HEK293 (cell line): ENCODE data around the gene PHF13.

Source experiments
- CTCF ChIA-PET: fragments of 350-600 bp; formaldehyde crosslinking; extraction: SDS; loops from one replicate; lab custom pipeline; 2021; ENCODE audit warnings: antibody characterized with exemption; lab: Yijun Ruan, JAX
- POLR2A ChIA-PET: fragments of 300-600 bp; formaldehyde crosslinking; extraction: SDS; loops from one replicate; lab custom pipeline; 2020; ENCODE audit warnings: antibody characterized with exemption, inconsistent platforms; lab: Yijun Ruan, JAX
- H3K27ac ChIP-seq: fragments of 200-500 bp; sonication (Bioruptor generic); 2 replicates; pipeline ENCODE4 v1.5.1; 2014; ENCODE audit warnings: low read depth, low read length, control low read depth, inconsistent platforms; ENCODE audit errors: extremely low read depth
- H3K36me3 ChIP-seq, 2 experiments: fragments of 200-500 bp in 1 of 2; sonication (Bioruptor generic) in 1 of 2; 1 replicate in 1 of 2; 2 replicates in 1 of 2; pipeline ENCODE4 v1.5.1; 2014 to 2017; ENCODE audit warnings: inconsistent platforms in 2 of 2, low read length in 2 of 2; ENCODE audit not compliant: control insufficient read depth in 2 of 2, insufficient read depth in 1 of 2
- H3K4me1 ChIP-seq: fragments of 200-500 bp; sonication (Bioruptor generic); 2 replicates; pipeline ENCODE4 v1.5.1; 2014; ENCODE audit warnings: mild to moderate bottlenecking, low read length, inconsistent platforms; ENCODE audit not compliant: control insufficient read depth, insufficient read depth
- H3K4me3 ChIP-seq: 2 replicates; pipeline ENCODE4 v1.5.1; 2011; ENCODE audit warnings: low read depth, mild to moderate bottlenecking, control low read depth, low read length, moderate library complexity
- H3K9me3 ChIP-seq: fragments of 200-500 bp; sonication (Bioruptor generic); 2 replicates; pipeline ENCODE4 v1.5.1; 2014; ENCODE audit warnings: low read depth, low read length, inconsistent platforms; ENCODE audit not compliant: control insufficient read depth, insufficient read depth
- EGR2 ChIP-seq: fragments of 450-650 bp; formaldehyde crosslinking; IDR thresholded peaks from 2 replicates; pipeline ENCODE4 v1.5.1; 2016; ENCODE audit warnings: low read depth, missing biosample characterization, missing genetic modification characterization
- REPIN1 ChIP-seq: fragments of 450-650 bp; formaldehyde crosslinking; IDR thresholded peaks from 2 replicates; pipeline ENCODE4 v1.5.1; 2017; ENCODE audit warnings: missing biosample characterization, missing genetic modification characterization, low read depth
- SCRT2 ChIP-seq: fragments of 450-650 bp; formaldehyde crosslinking; IDR thresholded peaks from 2 replicates; pipeline ENCODE4 v1.5.1; 2016; ENCODE audit warnings: missing biosample characterization, missing genetic modification characterization
- TRIM28 ChIP-seq: IDR thresholded peaks from 2 replicates; pipeline ENCODE4 v1.6.1; 2011; ENCODE audit warnings: low read length, control low read depth, borderline replicate concordance
- ZBTB44 ChIP-seq: fragments of 450-650 bp; IDR thresholded peaks from 2 replicates; pipeline ENCODE4 v1.5.1; 2018; ENCODE audit warnings: missing biosample characterization, mild to moderate bottlenecking, missing genetic modification characterization
- ZBTB8A ChIP-seq: fragments of 450-650 bp; formaldehyde crosslinking; IDR thresholded peaks from 2 replicates; pipeline ENCODE4 v1.5.1; 2016; ENCODE audit warnings: missing biosample characterization, missing genetic modification characterization
- ZNF121 ChIP-seq: fragments of 450-650 bp; formaldehyde crosslinking; IDR thresholded peaks from 2 replicates; pipeline ENCODE4 v1.5.1; 2016; ENCODE audit warnings: missing biosample characterization, missing genetic modification characterization
- ZNF133 ChIP-seq: fragments of 450-650 bp; formaldehyde crosslinking; IDR thresholded peaks from 2 replicates; pipeline ENCODE4 v1.5.1; 2016; ENCODE audit warnings: missing biosample characterization, missing genetic modification characterization
- ZNF280D ChIP-seq: fragments of 450-650 bp; formaldehyde crosslinking; IDR thresholded peaks from 2 replicates; pipeline ENCODE4 v1.5.1; 2016; ENCODE audit warnings: missing biosample characterization, missing genetic modification characterization
- ZNF341 ChIP-seq: fragments of 450-650 bp; formaldehyde crosslinking; IDR thresholded peaks from 2 replicates; pipeline ENCODE4; 2016; ENCODE audit warnings: low read depth, missing biosample characterization, missing genetic modification characterization
- ZNF366 ChIP-seq: fragments of 450-650 bp; formaldehyde crosslinking; conservative IDR thresholded peaks from 2 replicates; pipeline ENCODE4 v1.5.1; 2016; ENCODE audit warnings: missing biosample characterization, missing genetic modification characterization
- ZNF391 ChIP-seq: fragments of 450-650 bp; formaldehyde crosslinking; IDR thresholded peaks from 2 replicates; pipeline ENCODE4 v1.5.1; 2016; ENCODE audit warnings: low read depth, missing biosample characterization, missing genetic modification characterization, borderline replicate concordance
- ZNF423 ChIP-seq: fragments of 450-650 bp; formaldehyde crosslinking; IDR thresholded peaks from 2 replicates; pipeline ENCODE4 v1.5.1; 2016; ENCODE audit warnings: missing biosample characterization, missing genetic modification characterization
- ZNF501 ChIP-seq: fragments of 450-650 bp; formaldehyde crosslinking; IDR thresholded peaks from 2 replicates; pipeline ENCODE4 v1.5.1; 2016; ENCODE audit warnings: missing biosample characterization, missing genetic modification characterization
- ZNF596 ChIP-seq: fragments of 450-650 bp; IDR thresholded peaks from 2 replicates; pipeline ENCODE4 v1.5.0; 2018; ENCODE audit warnings: missing biosample characterization, mild to moderate bottlenecking, missing genetic modification characterization, moderate library complexity
- ZNF600 ChIP-seq: fragments of 450-650 bp; formaldehyde crosslinking; IDR thresholded peaks from 2 replicates; pipeline ENCODE4 v1.5.1; 2016; ENCODE audit warnings: missing biosample characterization, missing genetic modification characterization
- ZNF623 ChIP-seq: fragments of 450-650 bp; formaldehyde crosslinking; IDR thresholded peaks from 2 replicates; pipeline ENCODE4 v1.5.1; 2016; ENCODE audit warnings: missing biosample characterization, missing genetic modification characterization
- ZNF660 ChIP-seq: fragments of 450-650 bp; IDR thresholded peaks from 2 replicates; pipeline ENCODE4 v1.5.1; 2018; ENCODE audit warnings: missing biosample characterization, mild to moderate bottlenecking, missing genetic modification characterization
- ZNF677 ChIP-seq: fragments of 450-650 bp; IDR thresholded peaks from 2 replicates; pipeline ENCODE4 v1.5.0; 2018; ENCODE audit warnings: missing biosample characterization, mild to moderate bottlenecking, missing genetic modification characterization, moderate library complexity
- ZNF692 ChIP-seq: fragments of 450-650 bp; formaldehyde crosslinking; IDR thresholded peaks from 2 replicates; pipeline ENCODE4 v1.5.1; 2016; ENCODE audit warnings: missing biosample characterization, missing genetic modification characterization
- ZSCAN5A ChIP-seq: fragments of 450-650 bp; formaldehyde crosslinking; IDR thresholded peaks from 2 replicates; pipeline ENCODE4 v1.5.1; 2016; ENCODE audit warnings: missing biosample characterization, missing genetic modification characterization
- TF ChIP-seq, protein P1 (sequence below): fragments of 450-650 bp; formaldehyde crosslinking; IDR thresholded peaks from 2 replicates; pipeline ENCODE4 v1.5.1; 2016; ENCODE audit warnings: missing biosample characterization, missing genetic modification characterization

Gene PHF13

GRCh38 chr1:6601049-6601922 lies 12.2 kb upstream of the PHF13 start (continued):
- TF ChIP-seq ZNF692 (tag by site-specific recombination), result peak; percentile 46
- TF ChIP-seq ZNF423, result peak; percentile 66; the same call in 1 of the 2 replicates
- no peak for TF ChIP-seq EGR2
- TF ChIP-seq ZNF677, result no peak

DNA sequence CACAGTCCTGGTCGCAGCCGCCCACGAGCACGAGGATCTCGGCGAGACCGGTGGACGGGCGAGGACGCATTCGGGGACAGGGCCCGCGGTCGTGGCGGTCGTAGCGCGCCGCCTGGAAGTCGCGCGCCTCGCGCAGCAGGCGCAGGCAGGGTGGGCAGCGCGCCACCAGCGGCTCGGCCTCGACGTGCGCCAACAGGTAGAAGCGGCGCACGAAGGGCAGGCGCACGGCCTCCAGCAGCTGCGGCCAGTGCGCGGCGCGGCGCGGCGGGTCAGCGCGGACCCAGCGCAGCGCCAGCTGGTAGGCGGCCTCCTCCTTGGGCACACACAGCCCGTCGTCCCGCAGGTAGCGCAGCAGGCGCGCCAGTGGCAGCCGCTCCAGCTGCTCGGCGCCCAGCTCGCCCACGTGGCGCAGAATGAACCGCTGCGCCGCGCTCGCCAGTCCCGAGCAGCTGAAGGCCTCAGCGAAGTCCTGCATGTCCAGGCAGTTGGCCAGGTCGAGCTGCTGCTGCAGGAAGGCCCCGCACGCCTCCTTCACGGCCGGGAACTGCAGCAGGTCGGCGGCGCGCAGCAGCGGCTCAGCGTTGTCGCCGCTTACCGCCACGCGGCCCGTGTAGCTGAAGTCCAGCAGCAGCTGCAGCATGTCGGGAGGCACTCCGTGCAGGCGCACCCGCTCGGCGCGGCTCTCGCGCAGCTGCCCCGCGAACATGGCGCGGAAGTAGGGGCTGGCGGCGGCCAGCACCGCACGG lies 11.4 kb upstream of the PHF13 start:
- H3K9me3 ChIP-seq, result no peaks in the 10 kb centered on the region
- CTCF ChIA-PET, result interaction anchor here (1.4 to 1.6 kb wide), 2 partner anchors 45 to 47 kb away, joined by 3 to 4 read pairs; partner anchors contain the start of gene TAS1R1
- POLR2A ChIA-PET, result interaction anchor here (0.6 to 3.5 kb wide), 15 partner anchors 8 to 187 kb away, joined by 3 to 25 read pairs (median 4); partner anchors contain the start of genes NOL9, PHF13, TAS1R1 and THAP3
- peaks cover 0 to 32% of the 10 kb centered on the region in 2 experiments; a peak in 1 of 3 replicates for H3K36me3 ChIP-seq
- H3K4me3 ChIP-seq, result peak overlapping the region; percentile 58
- no peaks in the 10 kb centered on the region for H3K4me1 ChIP-seq
- H3K27ac ChIP-seq, result peak overlapping the region; percentile 82; the same call in 1 of the 2 replicates
- TF ChIP-seq ZBTB44 (tag by site-specific recombination) (peak; percentile 44; the same call in 1 of the 2 replicates), ZNF501 (tag by site-specific recombination) (peak; percentile 79), ZNF280D (no peak), ZNF596 (tag by site-specific recombination) (0 out of 2 replicates have a peak, but pooled peaks have one; percentile 40), ZNF121 (tag by site-specific recombination) (0 out of 2 replicates have a peak, but pooled peaks have one; percentile 80), ZNF692 (tag by site-specific recombination) (peak; percentile 28; the same call in 1 of the 2 replicates), ZBTB8A (peak; percentile 40; the same call in 1 of the 2 replicates), ZNF677 (peak; percentile 70; the same call in 1 of the 2 replicates), ZNF660 (tag by site-specific recombination) (0 out of 2 replicates have a peak, but pooled peaks have one; percentile 17), ZNF366 (tag by site-specific recombination) (no peak), ZNF600 (tag by site-specific recombination) (peak; percentile 82), ZNF623 (no peak), ZSCAN5A (peak; percentile 9; the same call in 1 of the 2 replicates), ZNF391 (tag by site-specific recombination) (peak; percentile 83; the same call in 1 of the 2 replicates), ZNF133 (tag by site-specific recombination) (no peak; the same call in 1 of the 2 replicates), REPIN1 (no peak), SCRT2 (tag by site-specific recombination) (peak; percentile 69), ZNF341 (tag by site-specific recombination) (0 out of 2 replicates have a peak, but pooled peaks have one; percentile 12), TRIM28 (peak; percentile 51; the same call in 1 of the 2 replicates)
- TF ChIP-seq, protein P1, sequence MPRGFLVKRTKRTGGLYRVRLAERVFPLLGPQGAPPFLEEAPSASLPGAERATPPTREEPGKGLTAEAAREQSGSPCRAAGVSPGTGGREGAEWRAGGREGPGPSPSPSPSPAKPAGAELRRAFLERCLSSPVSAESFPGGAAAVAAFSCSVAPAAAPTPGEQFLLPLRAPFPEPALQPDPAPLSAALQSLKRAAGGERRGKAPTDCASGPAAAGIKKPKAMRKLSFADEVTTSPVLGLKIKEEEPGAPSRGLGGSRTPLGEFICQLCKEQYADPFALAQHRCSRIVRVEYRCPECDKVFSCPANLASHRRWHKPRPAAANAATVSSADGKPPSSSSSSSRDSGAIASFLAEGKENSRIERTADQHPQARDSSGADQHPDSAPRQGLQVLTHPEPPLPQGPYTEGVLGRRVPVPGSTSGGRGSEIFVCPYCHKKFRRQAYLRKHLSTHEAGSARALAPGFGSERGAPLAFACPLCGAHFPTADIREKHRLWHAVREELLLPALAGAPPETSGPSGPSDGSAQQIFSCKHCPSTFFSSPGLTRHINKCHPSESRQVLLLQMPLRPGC (tag by site-specific recombination), result peak; percentile 32; the same call in 1 of the 2 replicates
